Mesothelial cell of epicardium (in vitro differentiated cells): ENCODE measurements around the gene DSE. TPM values are rescaled to one million over a fixed set of nuclear protein-coding genes. Genes with fewer than 3 reads are reported as not detected.

Experiments
- DNase-seq, 2 experiments: peaks; one replicate each; pipeline ENCODE4 v3.0.0; 2021; ENCODE audit warnings: low spot score in 2 of 2; ENCODE audit not compliant: unreplicated experiment in 2 of 2
- H3K27ac Mint-ChIP-seq: 2 replicates; pipeline ENCODE4 v1.8.0; 2021; ENCODE audit warnings: mixed read lengths
- H3K27me3 Mint-ChIP-seq: 2 replicates; pipeline ENCODE4 v1.8.0; 2021; ENCODE audit warnings: low read depth, mixed read lengths
- H3K36me3 Mint-ChIP-seq: 2 replicates; pipeline ENCODE4 v1.8.0; 2021; ENCODE audit warnings: mixed read lengths
- H3K4me1 Mint-ChIP-seq: 2 replicates; pipeline ENCODE4 v1.8.0; 2021; ENCODE audit warnings: mixed read lengths
- H3K4me3 Mint-ChIP-seq: 2 replicates; pipeline ENCODE4 v1.8.0; 2021; ENCODE audit warnings: mild to moderate bottlenecking, moderate library complexity, mixed read lengths
- H3K9me3 Mint-ChIP-seq: 2 replicates; pipeline ENCODE4 v1.8.0; 2021; ENCODE audit warnings: mixed read lengths
- CTCF ChIP-seq: fragments of 200-600 bp; sonication (generic); IDR thresholded peaks from one replicate; pipeline ENCODE4 v1.5.0; 2021; ENCODE audit warnings: antibody characterized with exemption; ENCODE audit not compliant: unreplicated experiment
- total RNA-seq: library from RNA; stranded (reverse); gene quantifications from 3 replicates; pipeline ENCODE4 v1.2.1, GENCODE V29; 2021

The DSE gene
- total RNA-seq, 1 donor from 2014 or later, result 70.7 TPM

DNA sequence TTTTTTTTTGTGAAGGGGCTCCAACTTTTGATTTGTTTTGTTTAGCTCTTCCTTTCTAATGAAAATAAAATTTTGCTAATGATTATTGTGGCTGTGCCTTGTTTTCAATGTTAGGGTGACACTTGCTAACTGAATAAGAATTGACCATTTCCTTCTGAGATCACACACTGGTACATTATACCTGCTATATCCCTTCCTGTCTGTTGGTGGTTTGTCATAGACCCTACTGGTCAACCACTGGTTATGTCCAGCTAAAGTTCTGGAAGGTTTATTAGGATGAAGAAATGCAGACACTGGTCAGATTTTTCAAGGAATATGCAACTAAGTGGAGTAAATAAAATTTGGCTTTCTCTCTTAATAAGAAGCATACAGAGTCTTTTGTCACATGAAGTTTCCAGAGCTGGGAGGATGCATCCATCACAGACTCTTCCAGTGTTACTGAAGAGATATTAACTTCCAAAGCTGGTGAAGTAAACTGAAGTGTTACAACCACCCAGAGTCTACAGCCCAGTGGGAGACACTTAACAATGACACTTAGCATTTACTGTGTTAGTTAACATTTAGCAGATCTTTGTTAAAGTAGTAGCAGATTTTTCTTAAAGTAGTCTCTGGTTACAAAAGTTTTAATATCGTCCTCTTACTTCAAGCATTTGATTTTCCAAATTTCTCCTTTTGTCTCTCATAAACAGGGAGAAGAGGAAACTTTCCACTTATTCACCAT lies 121.0 kb downstream of the DSE start:
- no peak for DNase-seq
- Mint-ChIP-seq H3K4me1 (peaks cover under 1% of the 10 kb centered on the region), H3K9me3 (peaks cover 34% of the 10 kb centered on the region), H3K27ac (no peak overlapping the region), H3K27me3 (peaks cover 2% of the 10 kb centered on the region), H3K36me3 (peaks cover 1% of the 10 kb centered on the region), H3K4me3 (no peak overlapping the region)
- TF ChIP-seq CTCF, result no peak

DNA sequence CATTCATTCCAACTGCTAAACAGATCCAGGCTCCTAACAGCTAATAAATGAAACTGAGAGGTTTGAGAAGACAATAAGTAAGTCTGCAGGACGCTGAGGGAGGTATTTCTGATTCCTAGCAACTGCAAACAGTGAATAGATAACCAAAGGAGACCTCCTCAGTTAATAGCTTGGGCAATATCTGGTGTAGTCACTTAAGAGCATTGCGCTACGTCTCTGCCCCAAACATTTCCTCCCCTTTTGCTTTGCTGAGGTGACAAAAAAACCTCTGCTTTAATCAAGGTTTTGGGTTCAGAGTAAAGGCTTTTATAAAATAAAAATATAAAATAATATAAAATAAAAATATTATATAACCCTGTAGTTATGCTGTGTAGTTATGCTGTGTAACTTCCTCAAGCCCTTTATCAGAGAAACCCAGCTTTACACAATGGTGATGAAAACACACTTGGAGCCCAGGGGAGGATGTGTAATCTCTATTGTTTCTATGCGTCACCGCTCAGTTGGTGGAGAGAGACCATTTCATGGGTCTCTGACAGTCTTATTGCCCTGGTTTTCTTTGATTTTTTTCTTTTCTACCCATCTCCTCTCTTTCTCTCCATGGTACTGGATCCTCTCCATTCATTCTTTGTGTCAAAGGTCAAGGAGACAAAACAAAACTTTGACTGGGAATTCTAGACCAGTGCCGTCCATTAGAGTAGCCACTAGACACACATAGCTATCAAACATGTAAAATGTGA lies 121.8 kb downstream of the DSE start:
- DNase-seq, result no peak
- TF ChIP-seq CTCF, result no peak
- H3K27ac Mint-ChIP-seq, result no peak overlapping the region
- H3K27me3 Mint-ChIP-seq, result peaks cover 2% of the 10 kb centered on the region
- peaks cover 2% of the 10 kb centered on the region for H3K4me1 Mint-ChIP-seq
- H3K9me3 Mint-ChIP-seq, result peaks cover 34% of the 10 kb centered on the region
- no peak overlapping the region for H3K4me3 Mint-ChIP-seq
- H3K36me3 Mint-ChIP-seq, result peaks cover 1% of the 10 kb centered on the region

Other genes with a start within 250 kb of the DSE start
- gene COL10A1, start 244.8 kb upstream of the DSE start, total RNA-seq, result not detected in 3 replicates
- 40.8 to 44.0 TPM (median 41.2 TPM) in 3 replicates for gene TSPYL4, start 116.9 kb upstream of the DSE start, total RNA-seq
- gene TSPYL1, start 91.0 kb upstream of the DSE start, total RNA-seq, result 92.5 to 95.6 TPM (median 95.1 TPM) in 3 replicates
- 2.2 to 2.4 TPM (median 2.4 TPM) in 3 replicates for gene CALHM6, start 90.4 kb downstream of the DSE start, total RNA-seq
- gene CALHM5, start 140.7 kb downstream of the DSE start, total RNA-seq, result 1.4 to 1.7 TPM (median 1.6 TPM) in 3 replicates
- 1.7 to 2.3 TPM (median 2.1 TPM) in 3 replicates for gene TRAPPC3L, start 174.7 kb downstream of the DSE start, total RNA-seq
- not detected in 3 replicates for gene CALHM4, start 182.8 kb downstream of the DSE start, total RNA-seq
- 34.4 to 37.6 TPM (median 37.0 TPM) in 3 replicates for gene RWDD1, start 200.6 kb downstream of the DSE start, total RNA-seq
- 0.78 to 1.2 TPM (median 0.89 TPM) in 3 replicates for gene RSPH4A, start 245.5 kb downstream of the DSE start, total RNA-seq